HG02840 (cell line): Measurements from ENCODE around the gene FAM117A.
"Not testable (repeated sequence)": the region's sequence is repeated elsewhere in the genome, so short reads cannot be mapped to it uniquely, and the experiment has no call there.

Experiments used
- ATAC-seq: cut with Tn5 transposase; IDR thresholded peaks from one replicate; pipeline ENCODE4 v1.9.1; 2021; ENCODE audit warnings: mild to moderate bottlenecking, moderate library complexity, moderate number of reproducible peaks; ENCODE audit not compliant: unreplicated experiment, low FRiP score

The FAM117A gene

DNA sequence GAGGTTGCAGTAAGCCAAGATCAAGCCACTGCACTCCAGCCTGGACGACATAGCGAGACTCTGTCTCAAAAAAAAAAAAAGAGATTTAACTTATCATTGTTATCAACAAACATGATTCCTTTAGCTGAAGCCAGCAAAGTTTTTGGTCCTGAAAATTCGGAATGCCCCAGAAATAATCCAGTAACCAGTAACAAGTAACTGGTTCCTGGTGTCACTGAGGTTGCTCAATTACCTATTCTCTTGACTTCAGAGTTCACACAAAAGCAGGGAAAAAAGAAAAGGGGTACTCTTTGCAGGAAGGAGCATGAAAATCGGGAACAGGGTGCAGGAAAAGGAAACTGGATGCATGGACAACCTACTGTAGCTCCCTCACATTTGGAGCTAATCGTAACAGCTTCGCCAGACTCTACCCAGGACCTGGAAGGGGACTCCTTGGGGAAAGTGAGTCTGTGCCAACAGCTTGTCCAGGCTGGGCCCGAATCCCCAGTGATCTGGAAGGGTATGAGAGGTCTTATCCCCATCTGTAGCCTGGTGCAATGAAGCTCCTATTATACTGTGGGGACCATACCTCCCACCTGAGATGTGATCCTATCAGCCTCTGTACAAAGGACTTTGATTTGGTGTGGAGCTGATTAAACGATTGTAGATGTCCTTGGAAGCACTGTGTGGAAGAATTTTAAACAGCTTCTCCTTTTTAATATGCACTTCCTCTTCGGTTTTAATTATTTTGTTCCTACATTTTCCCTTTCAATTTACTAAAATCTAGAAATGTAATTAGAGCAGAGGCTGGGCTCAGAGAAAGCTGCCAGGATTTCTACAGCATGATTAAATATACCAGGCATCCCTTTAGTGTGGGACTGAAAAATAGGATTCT lies 82.6 kb downstream of the FAM117A start:
- ATAC-seq = no peak

- ATAC-seq = no peak
These were observed 83.6 kb downstream of the FAM117A start for GRCh38 chr17:49680314-49680713.

GRCh38 chr17:49677933-49678847 lies 85.7 kb downstream of the FAM117A start, which contains the start of gene SPOP:
Gene SPOP, minus strand, starts transcription at chr17:49678097. Its CDS starts 55,287 bp downstream, at chr17:49622810.
- peak; percentile 83 for ATAC-seq

DNA sequence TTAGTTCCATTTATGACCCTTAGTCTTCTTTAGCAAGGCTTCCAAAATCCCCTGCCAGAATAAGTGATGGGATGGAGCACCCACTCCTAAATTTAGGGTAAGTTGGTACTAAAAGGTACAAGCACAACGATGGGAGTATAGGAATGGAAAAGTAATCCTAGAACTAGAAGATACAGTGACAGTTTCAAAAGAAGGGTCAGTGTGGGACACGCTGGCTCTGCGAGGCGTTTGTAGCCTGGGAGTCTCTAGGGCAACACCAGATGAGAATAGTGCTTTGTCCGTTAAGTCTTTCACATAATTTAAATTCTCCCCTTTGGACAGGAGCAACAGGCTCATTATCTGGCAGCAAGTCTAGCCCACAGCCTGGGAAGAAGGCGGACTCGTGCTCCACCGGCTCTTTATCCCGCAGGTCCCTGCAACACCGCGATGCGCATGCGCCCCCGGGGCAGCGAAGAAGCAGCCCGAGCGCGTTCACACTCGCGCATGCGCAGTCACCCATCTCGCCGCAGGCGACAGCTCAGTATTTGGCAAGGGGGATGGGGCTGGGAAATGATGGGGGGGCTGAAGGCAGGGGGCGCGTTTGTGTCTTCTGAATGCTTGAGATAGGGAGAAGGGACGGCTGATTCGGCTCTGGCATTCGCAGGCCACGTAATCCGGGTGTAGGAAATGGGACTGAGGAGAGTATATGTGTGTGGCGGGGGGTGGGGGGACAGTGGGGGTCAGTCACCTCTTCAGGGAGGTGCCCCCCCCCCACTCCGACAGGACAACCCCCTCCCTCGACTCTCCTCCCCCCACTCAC lies 86.6 kb downstream of the FAM117A start:
- peak; percentile 62 for ATAC-seq

DNA sequence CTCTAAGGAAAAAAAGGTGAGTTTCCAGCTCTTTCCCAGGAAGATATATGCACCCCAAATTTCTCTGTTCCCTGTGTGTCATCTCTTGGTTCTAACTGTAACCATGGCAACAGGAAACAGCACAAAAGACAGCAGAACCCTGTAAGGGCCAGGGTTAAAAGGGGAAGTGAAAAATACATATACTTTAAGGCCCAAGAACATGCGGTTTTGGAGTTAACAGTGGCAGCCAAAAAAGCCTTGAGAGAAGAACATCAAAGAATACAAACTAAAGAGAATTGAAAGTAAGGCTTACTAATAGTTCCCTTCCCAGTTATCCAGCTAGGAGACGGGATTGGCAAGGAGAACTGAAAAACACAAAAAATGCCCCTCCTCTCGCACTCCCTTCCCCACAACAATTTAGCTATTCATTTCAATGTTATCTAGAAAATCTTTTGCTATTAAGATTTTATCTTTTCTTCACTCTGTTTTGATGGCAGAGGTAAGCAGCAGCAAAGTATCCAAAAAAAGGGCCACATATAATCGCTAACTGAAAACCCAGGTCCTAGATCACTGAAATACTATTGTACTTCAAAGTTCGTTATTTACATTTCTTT lies 87.6 kb downstream of the FAM117A start:
- peak; percentile 43 for ATAC-seq

DNA sequence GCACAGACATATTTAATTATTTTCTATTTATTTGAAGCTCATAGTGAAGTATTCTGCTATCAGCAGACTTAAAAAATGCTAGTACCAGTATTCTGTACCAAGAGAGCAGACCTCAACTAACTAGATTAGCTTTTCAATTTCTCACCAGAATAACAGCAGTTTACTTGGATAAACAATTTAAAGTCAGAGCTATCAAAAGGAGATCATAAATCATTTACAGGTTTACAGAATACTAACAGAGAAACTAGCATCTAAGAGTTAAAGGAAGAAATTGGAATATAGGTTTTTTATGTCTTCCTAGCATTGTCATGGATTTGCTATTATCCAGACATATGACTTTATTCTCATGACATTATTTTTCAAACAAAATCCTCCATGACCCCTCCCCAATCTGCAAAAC lies 89.4 kb downstream of the FAM117A start:
- ATAC-seq = no peak

GRCh38 chr17:49673679-49674078 lies 90.3 kb downstream of the FAM117A start:
- not testable (repeated sequence) for ATAC-seq

- ATAC-seq = no peak
These were observed 93.3 kb downstream of the FAM117A start for GRCh38 chr17:49670641-49671040.

- no peak for ATAC-seq
These were observed 93.9 kb downstream of the FAM117A start for GRCh38 chr17:49670002-49670401.

GRCh38 chr17:49667854-49668253 lies 96.1 kb downstream of the FAM117A start:
- ATAC-seq = no peak

- ATAC-seq = no peak
These were observed 99.2 kb downstream of the FAM117A start for GRCh38 chr17:49664706-49665211.
